Measurements from ENCODE around the gene PC. TPM values are rescaled to one million over a fixed set of nuclear protein-coding genes. Genes with fewer than 3 reads are reported as not detected.

PC gene
- total RNA-seq, 4 donors from 2014 or later = 4.7 to 7.0 (median 5.6) TPM

- no peak overlapping the region for H3K27ac ChIP-seq
- H3K9me3 ChIP-seq = no peaks in the 10 kb centered on the region
- no peaks in the 10 kb centered on the region for H3K4me1 ChIP-seq
- no peak for ATAC-seq
- H3K4me3 ChIP-seq = no peak overlapping the region
- H3K27me3 ChIP-seq = no peaks in the 10 kb centered on the region
- TF ChIP-seq POLR2A (IDR thresholded peaks at IDR 0.05) (no peak), POLR2AphosphoS5 (IDR thresholded peaks at IDR 0.05) (peak; percentile 39), CTCF (IDR thresholded peaks at IDR 0.05) (no peak), EP300 (IDR thresholded peaks at IDR 0.05) (no peak)
- H3K36me3 ChIP-seq = no peaks in the 10 kb centered on the region
- 47 to 70% methylated on average over 4 to 12 of the region's 14 CpGs for WGBS, 2 donors (ENCODE audit: low coverage in 1 of 2)
Observed at GRCh38 chr11:66891851-66892660, 66.1 kb downstream of the PC start.

- 59 to 74% methylated on average over 3 to 7 of the region's 8 CpGs for WGBS, 2 donors (ENCODE audit: low coverage in 1 of 2)
- H3K4me3 ChIP-seq = no peak overlapping the region
- H3K9me3 ChIP-seq = no peaks in the 10 kb centered on the region
- H3K27me3 ChIP-seq = no peaks in the 10 kb centered on the region
- H3K27ac ChIP-seq = no peak overlapping the region
- no peaks in the 10 kb centered on the region for H3K36me3 ChIP-seq
- H3K4me1 ChIP-seq = no peaks in the 10 kb centered on the region
- ATAC-seq = no peak
- TF ChIP-seq POLR2AphosphoS5 (IDR thresholded peaks at IDR 0.05) = no peak
- TF ChIP-seq CTCF (IDR thresholded peaks at IDR 0.05) = no peak
- no peak for TF ChIP-seq EP300 (IDR thresholded peaks at IDR 0.05)
- TF ChIP-seq POLR2A (IDR thresholded peaks at IDR 0.05) = no peak
Observed at GRCh38 chr11:66889960-66890359, 68.2 kb downstream of the PC start.

DNA sequence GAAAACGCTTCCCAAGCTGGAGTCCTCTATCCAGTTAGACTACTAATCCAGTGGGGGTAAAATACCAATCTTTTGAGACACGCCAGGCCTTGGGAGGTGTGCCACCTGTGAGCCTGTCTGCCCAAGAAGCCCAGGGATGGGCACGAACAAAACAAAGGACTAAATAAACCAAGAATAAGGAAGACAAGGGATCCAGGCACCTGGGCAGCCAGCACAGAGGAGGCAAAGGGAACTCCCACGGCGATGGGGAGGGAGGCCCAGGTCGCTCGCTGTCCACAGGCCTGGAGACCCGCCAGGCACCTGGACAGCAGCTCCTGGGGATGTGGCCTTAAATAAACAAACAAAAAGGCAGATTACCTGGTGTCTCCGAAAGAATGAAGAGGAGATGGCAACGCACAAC is 69.9 kb downstream of the PC start:
- Histone ChIP-seq H3K4me3 (no peak overlapping the region), H3K27ac (no peak overlapping the region), H3K36me3 (no peaks in the 10 kb centered on the region), H3K4me1 (peaks cover 0 to 5% (median 0%) of the 10 kb centered on the region in 3 donors), H3K9me3 (no peaks in the 10 kb centered on the region), H3K27me3 (no peaks in the 10 kb centered on the region)
- WGBS, 2 donors (ENCODE audit: low coverage in 1 of 2) = 91 to 97% methylated on average over 3 to 6 of the region's 10 CpGs
- TF ChIP-seq POLR2AphosphoS5 (IDR thresholded peaks at IDR 0.05) = no peak
- no peak for TF ChIP-seq CTCF (IDR thresholded peaks at IDR 0.05)
- no peak for TF ChIP-seq EP300 (IDR thresholded peaks at IDR 0.05)
- TF ChIP-seq POLR2A (IDR thresholded peaks at IDR 0.05) = no peak
- no peak for ATAC-seq

DNA sequence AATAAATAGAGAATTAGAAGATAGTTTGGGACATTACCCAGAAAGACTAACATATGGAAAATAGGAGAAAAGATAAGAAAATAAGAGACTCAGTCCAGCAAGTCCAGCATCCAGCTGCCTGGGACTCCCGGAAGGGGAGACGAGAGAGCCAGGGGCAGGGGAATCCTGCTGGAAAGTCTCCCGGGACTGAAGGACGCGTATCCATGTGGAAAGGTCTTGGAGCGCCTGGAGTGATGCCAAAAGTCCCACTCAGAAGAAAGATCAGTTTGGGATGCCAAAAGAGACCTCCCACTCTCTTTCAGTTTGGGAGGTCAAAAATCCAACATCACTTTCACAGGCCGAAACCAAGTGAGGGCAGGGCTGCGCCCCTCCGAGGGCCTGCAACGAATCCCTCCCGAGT is 70.7 kb downstream of the PC start:
- WGBS, 2 donors (ENCODE audit: low coverage in 1 of 2) = 62 to 72% methylated on average over 7 to 11 of the region's 11 CpGs
- no peaks in the 10 kb centered on the region for H3K36me3 ChIP-seq
- TF ChIP-seq POLR2AphosphoS5 (IDR thresholded peaks at IDR 0.05) = no peak
- TF ChIP-seq EP300 (IDR thresholded peaks at IDR 0.05) = no peak
- TF ChIP-seq POLR2A (IDR thresholded peaks at IDR 0.05) = no peak
- TF ChIP-seq CTCF (IDR thresholded peaks at IDR 0.05) = no peak
- no peaks in the 10 kb centered on the region for H3K27me3 ChIP-seq
- H3K9me3 ChIP-seq = no peaks in the 10 kb centered on the region
- no peak overlapping the region for H3K27ac ChIP-seq
- H3K4me1 ChIP-seq = peaks cover 0 to 12% (median 5%) of the 10 kb centered on the region in 3 donors
- no peak overlapping the region for H3K4me3 ChIP-seq
- ATAC-seq = no peak

DNA sequence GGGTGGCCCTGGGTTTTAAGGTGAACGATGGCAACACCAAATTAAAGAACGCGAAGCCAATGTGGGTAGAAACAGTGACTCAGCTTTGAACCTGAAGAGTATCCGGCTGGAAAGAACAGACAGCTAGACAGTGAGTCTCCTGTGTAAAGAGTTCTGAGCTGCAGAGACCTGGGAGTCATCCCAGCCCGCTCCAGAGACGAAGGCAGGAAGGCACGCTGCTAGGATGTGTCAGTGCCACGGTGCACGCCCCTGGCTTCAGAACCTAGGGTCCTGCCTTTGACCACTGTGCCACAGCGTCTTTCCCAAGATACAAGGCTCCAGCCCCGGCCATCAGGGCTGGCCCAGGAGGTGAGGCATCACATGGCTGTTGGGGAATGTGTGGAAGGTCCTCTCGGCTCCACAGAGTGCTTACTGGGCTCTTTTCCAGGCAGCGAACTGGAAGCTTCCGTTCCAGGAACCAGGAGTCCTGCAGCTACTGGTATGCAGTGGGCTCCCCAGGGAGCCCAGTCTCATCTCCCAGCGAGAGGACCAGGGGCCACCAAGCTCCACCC is 71.4 kb downstream of the PC start:
- no peaks in the 10 kb centered on the region for H3K36me3 ChIP-seq
- TF ChIP-seq EP300 (IDR thresholded peaks at IDR 0.05) (no peak), POLR2A (IDR thresholded peaks at IDR 0.05) (no peak), CTCF (IDR thresholded peaks at IDR 0.05) (no peak), POLR2AphosphoS5 (IDR thresholded peaks at IDR 0.05) (no peak)
- H3K27ac ChIP-seq = no peak overlapping the region
- peaks cover 0 to 19% (median 6%) of the 10 kb centered on the region in 3 donors for H3K4me1 ChIP-seq
- H3K9me3 ChIP-seq = no peaks in the 10 kb centered on the region
- H3K27me3 ChIP-seq = no peaks in the 10 kb centered on the region
- no peak overlapping the region for H3K4me3 ChIP-seq
- peak; percentile 40 for ATAC-seq
- 80 to 88% methylated on average over 6 to 9 of the region's 15 CpGs for WGBS, 2 donors (ENCODE audit: low coverage in 1 of 2)
